Ovary (tissue), 3 donors: ENCODE data around the gene RGR.

ENCODE experiments used
- CTCF ChIP-seq, 3 donors: fragments of 450-650 bp in 2 of 3; fragments of 200-600 bp in 1 of 3; IDR thresholded peaks; one replicate each; pipeline versions ENCODE4 v1.5.1 to v1.8.0; 2016 to 2022; ENCODE audit warnings: antibody characterized with exemption in 3 of 3, mild to moderate bottlenecking in 1 of 3
- POLR2A ChIP-seq: fragments of 450-650 bp; IDR thresholded peaks from one replicate; pipeline ENCODE4 v1.6.1; 2017; ENCODE audit warnings: antibody characterized with exemption, mild to moderate bottlenecking, moderate library complexity
- donor health status: DM: no; HTN: no; CAD: no.

DNA sequence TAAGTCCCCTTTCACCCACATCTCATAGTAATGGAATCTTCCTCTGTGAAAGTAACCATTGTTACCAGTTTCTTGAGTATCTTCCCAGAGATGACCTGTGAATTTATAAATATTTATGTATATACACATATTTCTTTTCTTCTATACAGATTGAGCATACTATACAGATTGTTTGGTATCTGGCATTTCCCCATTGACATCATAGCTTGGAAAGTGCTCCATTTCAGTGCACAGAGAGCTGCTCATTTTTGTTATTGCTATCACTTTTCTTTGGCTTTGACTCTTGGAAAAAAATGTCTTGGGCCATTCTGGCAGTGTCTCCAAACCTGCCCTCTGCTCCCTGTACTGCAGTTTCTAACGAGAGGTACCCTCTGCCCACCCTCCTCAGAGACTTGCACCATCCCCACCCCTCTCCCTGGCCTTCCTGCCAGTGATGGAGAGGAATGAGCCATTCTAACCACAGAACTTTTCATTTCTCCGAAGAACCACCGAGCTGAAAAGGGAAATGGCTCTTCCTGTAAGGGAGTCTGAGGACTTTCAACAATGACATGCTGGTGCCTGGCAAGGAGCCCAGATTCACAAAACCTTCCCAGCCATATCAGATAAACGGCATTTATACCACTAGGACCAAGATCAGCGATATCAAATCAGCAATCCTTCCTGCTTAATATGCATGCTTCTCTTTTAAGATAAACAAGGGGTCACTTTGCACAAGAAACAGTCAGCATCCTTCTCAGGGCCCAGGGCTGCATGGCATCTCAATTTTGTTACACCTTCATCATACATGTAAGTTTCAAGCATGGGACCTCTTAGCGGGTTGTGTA, 63.8 kb downstream of the RGR start:
- TF ChIP-seq CTCF (IDR thresholded peaks at IDR 0.05) (no peak), POLR2A (no peak)
